Kidney epithelial cell (primary cell): ENCODE measurements around the gene SHLD1. TPM values are rescaled to one million over a fixed set of nuclear protein-coding genes. Genes with fewer than 3 reads are reported as not detected.
"Not testable (repeated sequence)": the region's sequence is repeated elsewhere in the genome, so short reads cannot be mapped to it uniquely, and the experiment has no call there.

ENCODE experiments used
- DNase-seq: peaks from one replicate; pipeline ENCODE4 v3.0.0-alpha.2; 2010; ENCODE audit warnings: low read depth
- H3K27me3 ChIP-seq: 2 replicates; pipeline ENCODE4 v1.6.0; 2011; ENCODE audit warnings: low read length; ENCODE audit not compliant: control insufficient read depth, insufficient read depth
- H3K36me3 ChIP-seq: 2 replicates; pipeline ENCODE4 v1.5.1; 2011; ENCODE audit warnings: low read length; ENCODE audit not compliant: control insufficient read depth, insufficient read depth
- H3K4me3 ChIP-seq: 2 replicates; pipeline ENCODE4 v1.5.1; 2011; ENCODE audit warnings: low read depth, mild to moderate bottlenecking, control low read depth, low read length
- total RNA-seq: library from RNA; depleted of rRNA; stranded (reverse); fragments of >200 nt; gene quantifications from 2 replicates; pipeline ENCODE4 v1.2.3, GENCODE V29; 2015
- TF ChIP-seq, protein P1 (sequence below): IDR thresholded peaks from 2 replicates; pipeline ENCODE4 v1.5.1; 2011; ENCODE audit warnings: mild to moderate bottlenecking, moderate library complexity, low read length, control low read depth, inconsistent platforms; ENCODE audit not compliant: insufficient read depth, poor library complexity, severe bottlenecking

Gene SHLD1
- total RNA-seq, 1 donor from 2014 or later = 1.3 TPM

DNA sequence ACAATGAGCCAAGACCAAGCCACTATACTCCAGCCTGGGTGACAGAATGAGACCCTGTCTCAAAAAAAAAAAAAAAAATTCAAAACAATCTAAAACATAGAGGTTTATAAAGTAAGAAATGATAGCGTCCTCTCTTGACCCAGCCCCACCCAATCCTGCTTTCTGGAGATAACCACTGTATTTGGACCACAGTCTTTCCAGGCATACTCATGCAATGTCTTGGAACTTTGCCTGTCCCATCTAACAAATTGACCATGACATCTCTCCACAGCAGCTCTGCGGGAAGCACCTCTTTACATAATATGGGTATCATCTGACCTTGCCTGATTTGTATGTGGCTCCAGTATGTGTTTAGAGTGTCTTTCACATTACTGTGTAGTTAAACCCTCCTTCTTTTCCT, 9.1 kb upstream of the SHLD1 start:
- Histone ChIP-seq H3K4me3 (no peak overlapping the region), H3K36me3 (no peaks in the 10 kb centered on the region), H3K27me3 (no peaks in the 10 kb centered on the region)
- DNase-seq = no peak
- TF ChIP-seq, protein P1, sequence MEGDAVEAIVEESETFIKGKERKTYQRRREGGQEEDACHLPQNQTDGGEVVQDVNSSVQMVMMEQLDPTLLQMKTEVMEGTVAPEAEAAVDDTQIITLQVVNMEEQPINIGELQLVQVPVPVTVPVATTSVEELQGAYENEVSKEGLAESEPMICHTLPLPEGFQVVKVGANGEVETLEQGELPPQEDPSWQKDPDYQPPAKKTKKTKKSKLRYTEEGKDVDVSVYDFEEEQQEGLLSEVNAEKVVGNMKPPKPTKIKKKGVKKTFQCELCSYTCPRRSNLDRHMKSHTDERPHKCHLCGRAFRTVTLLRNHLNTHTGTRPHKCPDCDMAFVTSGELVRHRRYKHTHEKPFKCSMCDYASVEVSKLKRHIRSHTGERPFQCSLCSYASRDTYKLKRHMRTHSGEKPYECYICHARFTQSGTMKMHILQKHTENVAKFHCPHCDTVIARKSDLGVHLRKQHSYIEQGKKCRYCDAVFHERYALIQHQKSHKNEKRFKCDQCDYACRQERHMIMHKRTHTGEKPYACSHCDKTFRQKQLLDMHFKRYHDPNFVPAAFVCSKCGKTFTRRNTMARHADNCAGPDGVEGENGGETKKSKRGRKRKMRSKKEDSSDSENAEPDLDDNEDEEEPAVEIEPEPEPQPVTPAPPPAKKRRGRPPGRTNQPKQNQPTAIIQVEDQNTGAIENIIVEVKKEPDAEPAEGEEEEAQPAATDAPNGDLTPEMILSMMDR = no peak

DNA sequence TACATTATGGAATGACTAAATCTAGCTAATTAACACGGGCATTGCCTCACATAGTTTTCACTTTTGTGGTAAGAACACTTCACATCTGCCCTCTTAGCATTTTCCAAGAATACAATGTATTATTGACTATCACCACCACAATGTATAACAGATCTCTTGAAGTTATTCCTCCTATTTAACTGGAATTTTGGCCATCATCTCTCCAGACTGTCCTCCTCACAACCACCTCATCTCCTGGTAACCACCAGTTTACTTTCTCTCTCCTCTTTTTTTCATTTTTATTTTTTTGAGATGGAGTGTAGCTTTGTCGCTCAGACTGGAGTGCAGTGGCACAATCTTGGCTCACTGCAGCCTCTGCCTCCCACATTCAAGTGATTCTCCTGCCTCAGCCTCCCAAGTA, 8.2 kb upstream of the SHLD1 start:
- Histone ChIP-seq H3K36me3 (no peaks in the 10 kb centered on the region), H3K4me3 (no peak overlapping the region), H3K27me3 (no peaks in the 10 kb centered on the region)
- DNase-seq = no peak
- TF ChIP-seq, protein P1 = no peak

DNA sequence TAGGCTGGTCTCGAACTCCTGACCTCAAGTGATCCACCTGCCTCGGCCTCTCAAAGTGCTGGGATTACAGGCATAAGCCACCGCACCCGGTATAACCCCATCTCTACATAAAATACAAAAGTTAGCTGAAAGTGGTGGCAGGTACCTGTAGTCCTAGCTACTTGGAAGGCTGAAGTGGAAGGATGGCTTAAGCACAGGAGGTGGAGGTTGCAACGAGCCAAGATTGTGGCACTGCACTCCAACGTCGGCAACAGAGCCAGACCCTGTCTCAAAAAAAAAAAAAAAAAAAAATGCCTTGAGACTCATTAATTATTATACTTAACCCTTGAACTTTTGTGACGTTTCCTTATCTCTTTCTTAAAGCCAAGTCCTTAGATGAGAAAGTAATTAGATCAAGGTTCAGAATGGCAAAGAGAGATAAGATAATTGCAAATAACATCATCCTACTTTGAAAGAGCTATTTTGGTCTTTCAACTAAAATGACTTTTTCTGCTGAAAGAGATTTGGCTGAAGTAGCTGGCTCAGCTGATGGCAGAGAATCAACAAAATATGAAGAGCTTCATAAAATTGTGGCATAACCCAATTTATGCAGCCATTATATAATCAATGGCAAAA, 4.7 kb upstream of the SHLD1 start:
- Histone ChIP-seq H3K4me3 (no peak overlapping the region), H3K36me3 (no peaks in the 10 kb centered on the region), H3K27me3 (no peaks in the 10 kb centered on the region)
- TF ChIP-seq, protein P1 = no peak
- no peak for DNase-seq

GRCh38 chr20:5746064-5746463, 4.1 kb upstream of the SHLD1 start:
- TF ChIP-seq, protein P1 = no peak
- no peaks in the 10 kb centered on the region for H3K27me3 ChIP-seq
- no peaks in the 10 kb centered on the region for H3K36me3 ChIP-seq
- H3K4me3 ChIP-seq = no peak overlapping the region
- DNase-seq = no peak

DNA sequence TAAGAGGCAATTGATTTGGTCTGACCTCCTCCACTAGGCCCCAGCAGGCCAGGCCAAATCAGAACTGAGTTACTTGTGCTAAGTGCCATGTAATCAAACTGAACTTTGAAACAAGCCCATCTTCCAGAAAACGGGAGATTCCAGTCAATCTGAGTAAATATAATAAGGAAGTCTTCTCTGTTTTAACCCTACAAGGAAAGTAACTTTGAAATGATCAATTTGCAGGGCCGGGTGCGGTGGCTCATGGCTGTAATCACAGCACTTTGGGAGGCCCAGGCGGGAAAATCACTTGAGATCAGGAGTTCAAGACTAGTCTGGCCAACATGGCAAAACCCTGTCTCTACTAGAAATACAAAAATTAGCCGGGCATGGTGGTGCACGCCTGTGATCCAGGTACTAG, 2.0 kb upstream of the SHLD1 start:
- DNase-seq = no peak
- Histone ChIP-seq H3K4me3 (no peak overlapping the region), H3K27me3 (no peaks in the 10 kb centered on the region), H3K36me3 (no peaks in the 10 kb centered on the region)
- TF ChIP-seq, protein P1 = no peak

DNA sequence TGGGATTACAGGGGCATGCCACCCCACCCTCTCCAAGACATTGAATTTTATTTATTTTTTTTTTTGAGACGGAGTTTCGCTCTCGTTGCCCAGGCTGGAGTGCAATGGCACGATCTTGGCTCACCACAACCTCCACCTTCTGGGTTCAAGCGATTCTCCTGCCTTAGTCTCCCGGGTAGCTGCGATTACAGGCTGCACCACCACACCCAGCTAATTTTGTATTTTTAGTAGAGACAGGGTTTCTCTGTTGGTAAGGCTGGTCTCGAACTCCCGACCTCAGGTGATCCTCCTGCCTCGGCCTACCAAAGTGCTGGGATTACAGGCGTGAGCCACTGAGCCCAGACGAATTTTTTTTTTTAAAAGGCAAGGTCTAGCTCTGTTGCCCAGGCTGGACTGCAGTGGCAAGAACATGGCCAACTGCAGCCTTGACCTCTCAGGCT, 669 bp upstream of the SHLD1 start:
- H3K27me3 ChIP-seq, DNase-seq, H3K36me3 ChIP-seq, H3K4me3 ChIP-seq: not testable (repeated sequence)
